OCI-LY3 (cell line): Measurements from ENCODE around the gene PPP1R15A.
"Not testable (repeated sequence)": the region's sequence is repeated elsewhere in the genome, so short reads cannot be mapped to it uniquely, and the experiment has no call there.

Experiments
- EZH2phosphoT487 ChIP-seq: fragments of 200-600 bp; shearing (Covaris generic); IDR thresholded peaks from 2 replicates; pipeline ENCODE4 v1.6.1; 2018; ENCODE audit warnings: antibody characterized with exemption, mixed run types, low read depth
- TF ChIP-seq, protein P1 (sequence below): fragments of 200-600, 300-600 bp; sonication (generic); IDR thresholded peaks from 2 replicates; pipeline ENCODE4 v1.5.1; 2014; ENCODE audit warnings: antibody characterized with exemption, low read length, low read depth

- TF ChIP-seq, protein P1, sequence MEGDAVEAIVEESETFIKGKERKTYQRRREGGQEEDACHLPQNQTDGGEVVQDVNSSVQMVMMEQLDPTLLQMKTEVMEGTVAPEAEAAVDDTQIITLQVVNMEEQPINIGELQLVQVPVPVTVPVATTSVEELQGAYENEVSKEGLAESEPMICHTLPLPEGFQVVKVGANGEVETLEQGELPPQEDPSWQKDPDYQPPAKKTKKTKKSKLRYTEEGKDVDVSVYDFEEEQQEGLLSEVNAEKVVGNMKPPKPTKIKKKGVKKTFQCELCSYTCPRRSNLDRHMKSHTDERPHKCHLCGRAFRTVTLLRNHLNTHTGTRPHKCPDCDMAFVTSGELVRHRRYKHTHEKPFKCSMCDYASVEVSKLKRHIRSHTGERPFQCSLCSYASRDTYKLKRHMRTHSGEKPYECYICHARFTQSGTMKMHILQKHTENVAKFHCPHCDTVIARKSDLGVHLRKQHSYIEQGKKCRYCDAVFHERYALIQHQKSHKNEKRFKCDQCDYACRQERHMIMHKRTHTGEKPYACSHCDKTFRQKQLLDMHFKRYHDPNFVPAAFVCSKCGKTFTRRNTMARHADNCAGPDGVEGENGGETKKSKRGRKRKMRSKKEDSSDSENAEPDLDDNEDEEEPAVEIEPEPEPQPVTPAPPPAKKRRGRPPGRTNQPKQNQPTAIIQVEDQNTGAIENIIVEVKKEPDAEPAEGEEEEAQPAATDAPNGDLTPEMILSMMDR: not testable (repeated sequence)
- TF ChIP-seq EZH2phosphoT487: not testable (repeated sequence)
Observed at GRCh38 chr19:48919271-48919670, 47.0 kb downstream of the PPP1R15A start.
